K562 (cell line): Measurements from ENCODE around the gene LITAF. TPM values are rescaled to one million over a fixed set of nuclear protein-coding genes. Genes with fewer than 3 reads are reported as not detected.
A peak's percentile ranks its signal among the peaks of the same experiment; 100 is the strongest.

Source experiments
- BCOR ChIP-seq: fragments of 450-650 bp; IDR thresholded peaks from 2 replicates; pipeline ENCODE4 v1.6.1; 2016
- BHLHE40 ChIP-seq: IDR thresholded peaks from 2 replicates; pipeline ENCODE4 v1.6.1; 2011; ENCODE audit warnings: low read length, improper control_type of control experiment
- CBFB ChIP-seq: sonication (generic); formaldehyde crosslinking; IDR thresholded peaks from 2 replicates; pipeline ENCODE4 v1.4.0; 2020; ENCODE audit warnings: mild to moderate bottlenecking, missing genetic modification reagents
- CCNT2 ChIP-seq: IDR thresholded peaks from 2 replicates; pipeline ENCODE4 v1.6.1; 2011; ENCODE audit warnings: borderline replicate concordance, low read depth, mild to moderate bottlenecking, moderate library complexity, mixed read lengths, low read length; ENCODE audit not compliant: insufficient read length; ENCODE audit errors: extremely low read depth
- CREM ChIP-seq: IDR thresholded peaks from 2 replicates; pipeline ENCODE4 v1.6.1; 2014; ENCODE audit warnings: antibody characterized with exemption, low read depth
- ETV6 ChIP-seq, 3 experiments: fragments of 150-350 bp in 1 of 3; sonication (generic) in 1 of 3; formaldehyde crosslinking in 1 of 3; IDR thresholded peaks; 2 replicates each; pipeline versions ENCODE4 v1.6.1 to v1.8.0; 2014 to 2022; ENCODE audit warnings: borderline replicate concordance in 2 of 3, low read depth in 2 of 3, antibody characterized with exemption in 1 of 3, low read length in 1 of 3, mild to moderate bottlenecking in 1 of 3, missing genetic modification reagents in 1 of 3
- HINFP ChIP-seq: fragments of 450-650 bp; conservative IDR thresholded peaks from 2 replicates; pipeline ENCODE4 v1.6.1; 2016; ENCODE audit warnings: missing genetic modification characterization, low read depth, mild to moderate bottlenecking, control low read depth, missing compliant biosample characterization
- HMGN3 ChIP-seq: IDR thresholded peaks from 2 replicates; pipeline ENCODE4 v1.6.1; 2011; ENCODE audit warnings: borderline replicate concordance, low read depth, mild to moderate bottlenecking, mixed read lengths, low read length; ENCODE audit not compliant: insufficient read length; ENCODE audit errors: extremely low read depth
- KDM1A ChIP-seq, 2 experiments: fragments of 450-650 bp; IDR thresholded peaks; 2 replicates each; pipeline ENCODE4 v1.6.1; 2016; ENCODE audit warnings: mild to moderate bottlenecking in 2 of 2
- MCM5 ChIP-seq: fragments of 450-650 bp; IDR thresholded peaks from 2 replicates; pipeline ENCODE4 v1.6.1; 2016; ENCODE audit warnings: low read depth
- MTA3 ChIP-seq: fragments of 450-650 bp; formaldehyde crosslinking; IDR thresholded peaks from 2 replicates; pipeline ENCODE4 v1.6.1; 2017; ENCODE audit warnings: mild to moderate bottlenecking, borderline replicate concordance
- MTF1 ChIP-seq: fragments of 250-450 bp; sonication (Bioruptor Pico); IDR thresholded peaks from 2 replicates; pipeline ENCODE4 v1.9.0; 2021; ENCODE audit warnings: moderate library complexity, mild to moderate bottlenecking, inconsistent platforms, borderline replicate concordance
- NFIC ChIP-seq: fragments of 450-650 bp; IDR thresholded peaks from 2 replicates; pipeline ENCODE4 v1.6.1; 2017; ENCODE audit warnings: mild to moderate bottlenecking, inconsistent platforms
- NR2C1 ChIP-seq, 2 experiments: fragments of 450-650 bp; IDR thresholded peaks; 2 replicates each; pipeline ENCODE4 v1.6.1; 2017; ENCODE audit warnings: mild to moderate bottlenecking in 2 of 2, antibody characterized with exemption in 1 of 2, inconsistent platforms in 1 of 2, missing compliant biosample characterization in 1 of 2, missing genetic modification characterization in 1 of 2
- SP1 ChIP-seq: sonication (generic); formaldehyde crosslinking; IDR thresholded peaks from 2 replicates; pipeline ENCODE4 v1.8.1; 2022; ENCODE audit warnings: mild to moderate bottlenecking, missing genetic modification reagents
- SP2 ChIP-seq: IDR thresholded peaks from 2 replicates; pipeline ENCODE4 v1.6.1; 2011; ENCODE audit warnings: mild to moderate bottlenecking, low read depth, low read length, moderate library complexity; ENCODE audit not compliant: poor library complexity, severe bottlenecking; ENCODE audit errors: extremely low read depth
- TAF7 ChIP-seq: fragments of 450-650 bp; IDR thresholded peaks from 2 replicates; pipeline ENCODE4 v1.6.1; 2016; ENCODE audit warnings: missing genetic modification characterization, missing compliant biosample characterization
- TCF3 ChIP-seq: sonication (generic); formaldehyde crosslinking; IDR thresholded peaks from 2 replicates; pipeline ENCODE4 v1.4.0; 2020; ENCODE audit warnings: mild to moderate bottlenecking, missing genetic modification reagents
- TEAD1 ChIP-seq, 2 experiments: fragments of 450-650 bp in 1 of 2; sonication (generic) in 1 of 2; formaldehyde crosslinking; IDR thresholded peaks; 2 replicates each; pipeline versions ENCODE4 v1.4.0 to v1.8.0; 2020 to 2022; ENCODE audit warnings: mild to moderate bottlenecking in 2 of 2, missing genetic modification reagents in 1 of 2
- ZBED1 ChIP-seq: IDR thresholded peaks from 2 replicates; pipeline ENCODE4 v1.6.1; 2014
- ZFP1 ChIP-seq: fragments of 450-650 bp; formaldehyde crosslinking; IDR thresholded peaks from 2 replicates; pipeline ENCODE4 v1.4.0; 2020; ENCODE audit warnings: mild to moderate bottlenecking, mixed read lengths
- ZFX ChIP-seq: sonication (generic); formaldehyde crosslinking; IDR thresholded peaks from 2 replicates; pipeline ENCODE4 v1.8.0; 2022; ENCODE audit warnings: mild to moderate bottlenecking, missing genetic modification reagents, moderate library complexity
- ZNF133 ChIP-seq: fragments of 250-450 bp; sonication (Bioruptor Pico); IDR thresholded peaks from 2 replicates; pipeline ENCODE4 v1.4.0; 2020; ENCODE audit warnings: mild to moderate bottlenecking
- ZNF24 ChIP-seq: fragments of 450-650 bp; IDR thresholded peaks from 2 replicates; pipeline ENCODE4 v1.6.1; 2016
- ZNF644 ChIP-seq: fragments of 200-800 bp; sonication (Bioruptor generic); IDR thresholded peaks from 2 replicates; pipeline ENCODE4 v1.6.1; 2016; ENCODE audit warnings: low read depth, missing genetic modification characterization, missing compliant biosample characterization
- polyA plus RNA-seq, 8 experiments: library from polyadenylated mRNA; depleted of rRNA in 4 of 8; stranded (reverse) in 5 of 8; unstranded in 3 of 8; fragments of >200 nt; fragmentation: Nextera tagmentation in 2 of 8; fragmentation: Illumina TruSeq in 1 of 8; extraction: Ambion mirVana in 2 of 8; extraction: Trizol in 1 of 8; gene quantifications; 2 replicates each; pipeline versions ENCODE4 v1.2.1 to v1.2.3, GENCODE V29; 2011 to 2014; ENCODE audit warnings: inconsistent platforms in 1 of 8, missing spikeins in 1 of 8
- total RNA-seq, 7 experiments: library from RNA; depleted of rRNA in 6 of 7; stranded (reverse); fragments of >200 nt in 6 of 7; fragmentation: Illumina TruSeq in 2 of 7; extraction: Trizol in 2 of 7; gene quantifications; 2 replicates each; pipeline versions ENCODE4 v1.2.1 to v1.2.3, GENCODE V29; 2011 to 2021; ENCODE audit warnings: low replicate concordance in 1 of 7
- TF ChIP-seq, protein P1 (sequence below): sonication (generic); formaldehyde crosslinking; IDR thresholded peaks from 2 replicates; pipeline ENCODE4 v1.8.0; 2022; ENCODE audit warnings: missing genetic modification reagents, mild to moderate bottlenecking, moderate library complexity, borderline replicate concordance

Gene LITAF
- total and polyA plus RNA-seq, 9 of the 15 experiments (the other 6 are each of a cell fraction or from before 2014, with no cell fraction given): 4.1 to 17.8 (median 11.9) TPM

GRCh38 chr16:11611871-11612664 is 25.3 kb upstream of the LITAF start (continued):
- TF ChIP-seq CREM: peak; percentile 58
- no peak for TF ChIP-seq ZNF644 (tag)
- peak; percentile 93 for TF ChIP-seq CCNT2
- no peak for TF ChIP-seq MCM5
- 0 out of 2 replicates have a peak, but pooled peaks have one; percentile 9 for TF ChIP-seq ZNF133 (CRISPR knock-in tag)
- TF ChIP-seq BCOR: peak; percentile 44; the same call in 1 of the 2 replicates
- TF ChIP-seq, protein P1, sequence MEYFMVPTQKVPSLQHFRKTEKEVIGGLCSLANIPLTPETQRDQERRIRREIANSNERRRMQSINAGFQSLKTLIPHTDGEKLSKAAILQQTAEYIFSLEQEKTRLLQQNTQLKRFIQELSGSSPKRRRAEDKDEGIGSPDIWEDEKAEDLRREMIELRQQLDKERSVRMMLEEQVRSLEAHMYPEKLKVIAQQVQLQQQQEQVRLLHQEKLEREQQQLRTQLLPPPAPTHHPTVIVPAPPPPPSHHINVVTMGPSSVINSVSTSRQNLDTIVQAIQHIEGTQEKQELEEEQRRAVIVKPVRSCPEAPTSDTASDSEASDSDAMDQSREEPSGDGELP (CRISPR knock-in tag): peak; percentile 71; the same call in 1 of the 2 replicates
- TF ChIP-seq ETV6 (IDR thresholded peaks at IDR 0.05; ENCODE audit: borderline replicate concordance in 1 of 2, low read depth in 2 of 2, low read length in 1 of 2): peak in 1 of 2 experiments; percentile 60; a peak in 1 of 4 replicates
- 0 out of 2 replicates have a peak, but pooled peaks have one; percentile 87 for TF ChIP-seq ETV6 (CRISPR knock-in tag; IDR thresholded peaks at IDR 0.05; ENCODE audit: borderline replicate concordance)
- peak; percentile 47 to 52; a peak in 1 of 4 replicates for TF ChIP-seq TEAD1 (CRISPR knock-in tag; IDR thresholded peaks at IDR 0.05)
- TF ChIP-seq SP1: peak; percentile 52; the same call in 1 of the 2 replicates
- no peak for TF ChIP-seq TAF7
- no peak for TF ChIP-seq ZNF24
- TF ChIP-seq TCF3: peak; percentile 53
- TF ChIP-seq HINFP (tag): no peak
- TF ChIP-seq ZFP1 (CRISPR knock-in tag): no peak
- TF ChIP-seq MTF1: 0 out of 2 replicates have a peak, but pooled peaks have one; percentile 17
- TF ChIP-seq BHLHE40: peak; percentile 99
- peak; percentile 84; the same call in 1 of the 2 replicates for TF ChIP-seq NR2C1 (IDR thresholded peaks at IDR 0.05)
- peak; percentile 88 for TF ChIP-seq NR2C1 (tag; IDR thresholded peaks at IDR 0.05)
- TF ChIP-seq HMGN3: peak; percentile 86
- no peak for TF ChIP-seq MTA3
- TF ChIP-seq NFIC: no peak
- peak; percentile 84 for TF ChIP-seq CBFB
- TF ChIP-seq SP2: no peak
- TF ChIP-seq ZBED1: peak; percentile 61; the same call in 1 of the 2 replicates
- peak in 1 of 2 experiments; percentile 7; a peak in 1 of 4 replicates for TF ChIP-seq KDM1A (IDR thresholded peaks at IDR 0.05)
- peak; percentile 96 for TF ChIP-seq ZFX (CRISPR knock-in tag)
